ENCODE measurements around the gene ARHGEF10L.

- TF ChIP-seq CTCF (IDR thresholded peaks at IDR 0.05) (no peak), POLR2A (IDR thresholded peaks at IDR 0.05) (no peak)
These were observed 92.6 kb downstream of the ARHGEF10L start for GRCh38 chr1:17632106-17632505.
